ENCODE measurements around the gene USB1.

USB1 gene

GRCh38 chr16:58000706-58001676, at the start of gene USB1:
USB1 (plus strand) TSS chr16:58001407; CDS start chr16:58001484, 77 bp downstream.
- peak; percentile 69 for DNase-seq (ENCODE audit: low read depth)

- no peak for DNase-seq (ENCODE audit: low read depth)
Measured at GRCh38 chr16:57952909-57953308, 48.3 kb upstream of the USB1 start.

- no peak for DNase-seq (ENCODE audit: low read depth)
Measured at GRCh38 chr16:57953857-57954256, 47.4 kb upstream of the USB1 start.

- no peak for DNase-seq (ENCODE audit: low read depth)
Measured at GRCh38 chr16:57955572-57956188, 45.5 kb upstream of the USB1 start.

GRCh38 chr16:57956270-57956808, 44.9 kb upstream of the USB1 start:
- DNase-seq (ENCODE audit: low read depth): no peak

GRCh38 chr16:57956924-57957672, 44.1 kb upstream of the USB1 start:
- no peak for DNase-seq (ENCODE audit: low read depth)

GRCh38 chr16:57957673-57958392, 43.4 kb upstream of the USB1 start:
- no peak for DNase-seq (ENCODE audit: low read depth)

GRCh38 chr16:57958544-57958943, 42.7 kb upstream of the USB1 start:
- DNase-seq (ENCODE audit: low read depth): no peak

- DNase-seq (ENCODE audit: low read depth): no peak
Measured at GRCh38 chr16:57959121-57959520, 42.1 kb upstream of the USB1 start.

- DNase-seq (ENCODE audit: low read depth): no peak
Measured at GRCh38 chr16:57959804-57960203, 41.4 kb upstream of the USB1 start.

- DNase-seq (ENCODE audit: low read depth): no peak
Measured at GRCh38 chr16:57960310-57960709, 40.9 kb upstream of the USB1 start.

GRCh38 chr16:57960826-57961472, 40.3 kb upstream of the USB1 start:
- no peak for DNase-seq (ENCODE audit: low read depth)

- DNase-seq (ENCODE audit: low read depth): no peak
Measured at GRCh38 chr16:57961538-57961937, 39.7 kb upstream of the USB1 start.

GRCh38 chr16:57962046-57962445, 39.2 kb upstream of the USB1 start:
- no peak for DNase-seq (ENCODE audit: low read depth)

- DNase-seq (ENCODE audit: low read depth): no peak
Measured at GRCh38 chr16:57962756-57963155, 38.5 kb upstream of the USB1 start.

- no peak for DNase-seq (ENCODE audit: low read depth)
Measured at GRCh38 chr16:57964157-57964700, 37.0 kb upstream of the USB1 start.

GRCh38 chr16:57966204-57966771, 34.9 kb upstream of the USB1 start:
- no peak for DNase-seq (ENCODE audit: low read depth)

GRCh38 chr16:57966986-57967385, 34.2 kb upstream of the USB1 start:
- DNase-seq (ENCODE audit: low read depth): no peak

- DNase-seq (ENCODE audit: low read depth): no peak
Measured at GRCh38 chr16:57967916-57968315, 33.3 kb upstream of the USB1 start.

GRCh38 chr16:57969451-57970123, 31.6 kb upstream of the USB1 start:
- DNase-seq (ENCODE audit: low read depth): no peak
